ENCODE measurements around the gene KLHL26.

Gene KLHL26

GRCh38 chr19:18606281-18607225 is 30.3 kb upstream of the KLHL26 start, which contains the start of gene CRLF1 (continued):
- TF ChIP-seq PATZ1 (tag by site-specific recombination; IDR thresholded peaks at IDR 0.05), result peak; percentile 69
- no peak for TF ChIP-seq ZNF560 (tag by site-specific recombination; IDR thresholded peaks at IDR 0.05; ENCODE audit: borderline replicate concordance)
- TF ChIP-seq ZNF692 (tag by site-specific recombination; IDR thresholded peaks at IDR 0.05), result 0 out of 2 replicates have a peak, but pooled peaks have one; percentile 37
- no peak for TF ChIP-seq ZNF324 (tag by site-specific recombination; IDR thresholded peaks at IDR 0.05)
- TF ChIP-seq ZNF394 (tag by site-specific recombination; IDR thresholded peaks at IDR 0.05; ENCODE audit: borderline replicate concordance), result no peak
- no peak for TF ChIP-seq SCRT1 (tag by site-specific recombination; IDR thresholded peaks at IDR 0.05; ENCODE audit: borderline replicate concordance)
- no peak for TF ChIP-seq ZNF302 (tag by site-specific recombination; IDR thresholded peaks at IDR 0.05; ENCODE audit: low read depth)
- no peak for TF ChIP-seq ZNF416 (tag by site-specific recombination; IDR thresholded peaks at IDR 0.05)
- TF ChIP-seq ZNF10 (tag by site-specific recombination; IDR thresholded peaks at IDR 0.05), result no peak
- no peak for TF ChIP-seq ZBTB6 (tag by site-specific recombination; IDR thresholded peaks at IDR 0.05)
- no peak for TF ChIP-seq ZFHX2 (tag by site-specific recombination; conservative IDR thresholded peaks at IDR 0.05)
- TF ChIP-seq ZNF558 (tag by site-specific recombination; IDR thresholded peaks at IDR 0.05), result no peak
- TF ChIP-seq BCL6B (tag by site-specific recombination; IDR thresholded peaks at IDR 0.05), result no peak
- TF ChIP-seq KLF1 (tag by site-specific recombination; IDR thresholded peaks at IDR 0.05), result peak; percentile 80
- no peak for TF ChIP-seq ZNF280C (tag by site-specific recombination; IDR thresholded peaks at IDR 0.05)
- no peak; the same call in 1 of the 2 replicates for TF ChIP-seq EGR2 (tag by site-specific recombination; IDR thresholded peaks at IDR 0.05; ENCODE audit: low read depth)
- no peak for TF ChIP-seq ZNF140 (tag by site-specific recombination; IDR thresholded peaks at IDR 0.05)
- no peak for TF ChIP-seq ZNF133 (tag by site-specific recombination; IDR thresholded peaks at IDR 0.05)
- TF ChIP-seq HIC1 (tag by site-specific recombination; IDR thresholded peaks at IDR 0.05), result peak; percentile 44; the same call in 1 of the 2 replicates
- no peak for TF ChIP-seq ZNF529 (tag by site-specific recombination; IDR thresholded peaks at IDR 0.05; ENCODE audit: insufficient replicate concordance)
- TF ChIP-seq ZBTB7A (tag by site-specific recombination; IDR thresholded peaks at IDR 0.05; ENCODE audit: low read depth), result 0 out of 2 replicates have a peak, but pooled peaks have one; percentile 74
- TF ChIP-seq ZNF660 (tag by site-specific recombination; IDR thresholded peaks at IDR 0.05), result no peak
- TF ChIP-seq ZNF398 (tag by site-specific recombination; IDR thresholded peaks at IDR 0.05), result peak; percentile 82
- TF ChIP-seq TRIM28 (IDR thresholded peaks at IDR 0.05; ENCODE audit: borderline replicate concordance, low read length), result no peak

Measured in HEK293 (cell line).